Ovary (tissue), 9 donors: ENCODE data around the gene XXYLT1. TPM values are rescaled to one million over a fixed set of nuclear protein-coding genes. Genes with fewer than 3 reads are reported as not detected.

Experiments used
- DNase-seq, 5 donors: peaks; one replicate each; pipeline ENCODE4 v3.0.0-alpha.2; 2019 to 2020
- H3K27ac ChIP-seq, 2 donors: fragments of 200-600 bp; one replicate each; pipeline versions ENCODE4 v1.5.1 to v1.8.0; 2019 to 2022
- H3K27me3 ChIP-seq: fragments of 200-600 bp; one replicate; pipeline ENCODE4 v1.8.0; 2022
- H3K36me3 ChIP-seq: fragments of 200-600 bp; sonication (generic); one replicate; pipeline ENCODE4 v1.5.1; 2019
- H3K4me1 ChIP-seq: one replicate; pipeline ENCODE4 v1.8.1; 2013; ENCODE audit warnings: mild to moderate bottlenecking, moderate library complexity; ENCODE audit not compliant: insufficient read depth
- H3K4me3 ChIP-seq: fragments of 200-600 bp; sonication (generic); one replicate; pipeline ENCODE4 v1.5.1; 2017
- H3K9me3 ChIP-seq, 2 donors: fragments of 200-600 bp in 1 of 2; sonication (generic) in 1 of 2; one replicate each; pipeline versions ENCODE4 v1.5.1 to v1.8.1; 2013 to 2019; ENCODE audit warnings: mild to moderate bottlenecking in 1 of 2, moderate library complexity in 1 of 2
- EP300 ChIP-seq: sonication (generic); formaldehyde crosslinking; IDR thresholded peaks from one replicate; pipeline ENCODE4 v1.6.1; 2017; ENCODE audit warnings: antibody characterized with exemption
- POLR2A ChIP-seq: fragments of 450-650 bp; IDR thresholded peaks from one replicate; pipeline ENCODE4 v1.6.1; 2017; ENCODE audit warnings: antibody characterized with exemption, mild to moderate bottlenecking, moderate library complexity
- WGBS, 3 donors: extraction: QIAGEN DNeasy Blood & Tissue Kit in 1 of 3; methylation state at CpG; one replicate each; pipeline versions ENCODE4 v1.1.5 to v1.1.7; 2013 to 2017; 5-methylcytosine and 5-hydroxymethylcytosine counted together
- intact Hi-C, 4 donors: fragments of 100-400 bp; cut with DNase I; formaldehyde crosslinking; loops; one replicate each; pipeline versions ENCODE4 v1.11.0 to v1.15.1; 2022 to 2023
- polyA plus RNA-seq, 2 donors: library from polyadenylated mRNA; stranded (reverse); fragments of 200-250 nt in 1 of 2; fragments of 350-450 nt in 1 of 2; fragmentation: Illumina TruSeq in 1 of 2; extraction: RNeasy Lipid Tissue Mini Kit (QIAGEN cat#74804) in 1 of 2; gene quantifications; one replicate each; pipeline ENCODE4 v1.2.3, GENCODE V29; 2013 to 2014
- total RNA-seq, 7 donors: library from RNA; depleted of rRNA in 2 of 7; stranded (reverse); fragments of >200 nt in 2 of 7; fragmentation: NEBNext Ultra II Directional in 3 of 7; extraction: Animal tissue kit (Norgen Biotek cat#: 25700) in 3 of 7; gene quantifications; one replicate each; pipeline versions ENCODE4 v1.1.0 to v1.2.4, GENCODE V29; 2016 to 2023
- TF ChIP-seq, protein P1 (sequence below), 3 donors: fragments of 450-650 bp in 2 of 3; fragments of 200-600 bp in 1 of 3; IDR thresholded peaks; one replicate each; pipeline versions ENCODE4 v1.5.1 to v1.8.0; 2016 to 2022; ENCODE audit warnings: antibody characterized with exemption in 3 of 3, mild to moderate bottlenecking in 1 of 3
- donor health status: DM: no; HTN: no; CAD: no; lungs with moderate emphysema.
- donor health status: DM: no; HTN: no; CAD: no.
- donor health status: Bipolar disorder and iron deficiency.
- donor health status: DM: yes; HTN: yes; CAD: no.
- donor health status: DM: no; HTN: no; CAD: no.
- donor health status: DM: yes; HTN: yes; CAD: no.

The XXYLT1 gene
- total and polyA plus RNA-seq, 9 donors, result 5.6 to 13.6 (median 10.2) TPM

DNA sequence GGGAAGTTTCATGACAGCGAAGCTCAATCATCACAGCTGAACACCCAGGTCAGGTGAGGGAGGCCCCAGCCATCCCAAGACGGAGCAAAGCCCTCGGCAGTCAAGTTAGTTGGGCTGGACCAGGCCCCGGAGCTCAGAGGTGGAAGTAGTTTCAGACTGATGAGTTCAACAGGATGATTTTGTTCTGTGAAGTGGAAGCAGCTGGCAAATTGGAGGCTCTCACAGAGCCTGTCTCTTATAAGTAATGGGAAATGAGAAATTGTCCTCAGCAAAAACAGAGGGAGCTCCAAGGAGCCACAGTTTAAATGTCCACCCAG is 245.1 kb downstream of the XXYLT1 start:
- Histone ChIP-seq H3K4me1 (no peaks in the 10 kb centered on the region), H3K27ac (no peak overlapping the region), H3K9me3 (no peaks in the 10 kb centered on the region), H3K4me3 (no peak overlapping the region), H3K36me3 (no peaks in the 10 kb centered on the region), H3K27me3 (no peaks in the 10 kb centered on the region)
- DNase-seq, result no peak
- 83 to 90% (median 84%) methylated on average over 4 of the region's 4 CpGs for WGBS, 3 donors
- TF ChIP-seq, protein P1, sequence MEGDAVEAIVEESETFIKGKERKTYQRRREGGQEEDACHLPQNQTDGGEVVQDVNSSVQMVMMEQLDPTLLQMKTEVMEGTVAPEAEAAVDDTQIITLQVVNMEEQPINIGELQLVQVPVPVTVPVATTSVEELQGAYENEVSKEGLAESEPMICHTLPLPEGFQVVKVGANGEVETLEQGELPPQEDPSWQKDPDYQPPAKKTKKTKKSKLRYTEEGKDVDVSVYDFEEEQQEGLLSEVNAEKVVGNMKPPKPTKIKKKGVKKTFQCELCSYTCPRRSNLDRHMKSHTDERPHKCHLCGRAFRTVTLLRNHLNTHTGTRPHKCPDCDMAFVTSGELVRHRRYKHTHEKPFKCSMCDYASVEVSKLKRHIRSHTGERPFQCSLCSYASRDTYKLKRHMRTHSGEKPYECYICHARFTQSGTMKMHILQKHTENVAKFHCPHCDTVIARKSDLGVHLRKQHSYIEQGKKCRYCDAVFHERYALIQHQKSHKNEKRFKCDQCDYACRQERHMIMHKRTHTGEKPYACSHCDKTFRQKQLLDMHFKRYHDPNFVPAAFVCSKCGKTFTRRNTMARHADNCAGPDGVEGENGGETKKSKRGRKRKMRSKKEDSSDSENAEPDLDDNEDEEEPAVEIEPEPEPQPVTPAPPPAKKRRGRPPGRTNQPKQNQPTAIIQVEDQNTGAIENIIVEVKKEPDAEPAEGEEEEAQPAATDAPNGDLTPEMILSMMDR (IDR thresholded peaks at IDR 0.05), result no peak
- no peak for TF ChIP-seq POLR2A
- no peak for TF ChIP-seq EP300
- intact Hi-C loops, result no loop called here

DNA sequence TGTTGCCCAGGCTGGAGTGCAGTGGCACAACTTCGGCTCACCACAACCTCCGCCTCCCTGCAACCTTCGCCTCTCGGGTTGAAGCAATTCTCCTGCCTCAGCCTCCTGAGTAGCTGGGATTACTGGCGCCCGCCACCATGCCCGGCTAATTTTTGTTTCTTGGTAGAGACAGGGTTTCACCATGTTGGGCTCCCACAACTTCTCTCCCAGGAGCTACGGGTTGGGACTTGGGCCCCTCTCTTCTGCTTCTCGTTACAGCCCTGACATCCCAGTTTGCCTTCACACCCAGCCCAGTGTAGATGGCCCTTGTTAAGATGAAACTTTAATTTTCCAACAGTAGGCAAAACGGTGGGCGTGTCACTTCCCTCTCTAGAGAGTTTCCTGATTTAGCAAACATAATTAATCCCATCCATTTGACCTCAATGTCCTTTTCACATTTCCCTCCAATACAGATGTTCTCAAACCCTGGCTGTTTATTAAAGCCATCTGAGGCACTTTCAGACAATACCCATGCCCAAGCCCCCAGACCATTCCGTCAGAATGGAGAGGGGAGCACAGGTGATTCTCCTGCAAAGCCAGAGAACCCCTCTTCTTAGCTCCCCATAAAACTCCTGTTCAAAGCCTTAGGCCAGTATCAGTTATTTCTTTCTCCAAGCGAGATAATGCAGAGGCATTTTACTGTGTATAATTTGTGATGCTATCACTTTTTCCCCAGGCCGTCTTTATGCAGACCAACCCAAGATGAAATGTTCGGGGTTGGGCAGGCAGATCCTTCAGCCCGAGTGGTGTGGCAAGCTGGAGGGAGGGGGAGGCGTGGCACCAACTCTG is 245.7 kb downstream of the XXYLT1 start:
- WGBS, 3 donors, result 84 to 91% (median 85%) methylated on average over 17 of the region's 17 CpGs
- DNase-seq, result no peak

DNA sequence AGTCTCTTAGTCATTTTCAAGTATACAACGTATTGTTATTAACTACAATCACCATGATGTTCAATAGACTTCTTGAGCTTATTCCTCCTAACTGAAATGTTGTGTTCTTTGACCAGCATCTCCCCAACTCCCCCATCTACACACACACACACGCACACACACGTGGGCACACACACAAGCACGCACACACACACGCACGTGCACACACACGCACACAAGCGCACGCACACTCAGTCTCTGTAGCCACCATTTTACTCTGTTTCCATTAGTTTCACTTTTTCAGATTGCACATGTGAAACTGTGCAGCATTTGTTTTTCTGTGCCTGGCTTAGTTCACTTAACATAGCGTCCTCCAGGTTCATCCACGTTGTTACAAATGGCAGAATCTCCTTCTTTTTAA is 247.0 kb downstream of the XXYLT1 start:
- Histone ChIP-seq H3K36me3 (no peaks in the 10 kb centered on the region), H3K4me3 (no peak overlapping the region), H3K27ac (no peak overlapping the region), H3K4me1 (no peaks in the 10 kb centered on the region), H3K27me3 (no peaks in the 10 kb centered on the region), H3K9me3 (no peaks in the 10 kb centered on the region)
- intact Hi-C loops, result no loop called here
- no peak for DNase-seq
- 91 to 92% (median 92%) methylated on average over 11 of the region's 11 CpGs for WGBS, 3 donors
- TF ChIP-seq POLR2A (no peak), EP300 (no peak)

More for the DNA sequence above, 245.7 kb downstream of the XXYLT1 start:
- Histone ChIP-seq H3K9me3 (no peaks in the 10 kb centered on the region), H3K4me3 (no peak overlapping the region), H3K27ac (no peak overlapping the region), H3K36me3 (no peaks in the 10 kb centered on the region), H3K4me1 (no peaks in the 10 kb centered on the region), H3K27me3 (no peaks in the 10 kb centered on the region)
- TF ChIP-seq, protein P1 (IDR thresholded peaks at IDR 0.05), result no peak
- intact Hi-C loops, result no loop called here

DNA sequence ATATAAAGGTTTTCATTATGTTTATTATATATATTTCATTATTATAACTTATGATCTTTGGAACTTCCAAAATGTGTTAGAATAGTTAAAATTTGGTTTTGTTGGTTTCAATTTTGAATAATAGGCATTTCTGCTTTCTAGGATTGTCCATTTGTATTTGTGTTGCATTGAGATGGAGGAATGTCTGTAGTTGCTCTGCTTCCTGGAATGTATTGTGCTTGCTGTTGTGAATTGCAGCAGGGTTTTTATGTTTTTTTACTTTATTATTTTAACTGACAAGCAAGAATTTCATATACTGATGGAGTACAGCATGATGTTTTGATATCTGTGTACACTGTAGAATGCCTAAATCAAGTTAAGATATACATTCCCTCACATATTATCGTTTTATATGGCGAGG is 247.4 kb downstream of the XXYLT1 start:
- intact Hi-C loops, result no loop called here
- H3K36me3 ChIP-seq, result no peaks in the 10 kb centered on the region
- TF ChIP-seq, protein P1 (IDR thresholded peaks at IDR 0.05), result no peak
- no peak for TF ChIP-seq POLR2A
- no peak for TF ChIP-seq EP300

DNA sequence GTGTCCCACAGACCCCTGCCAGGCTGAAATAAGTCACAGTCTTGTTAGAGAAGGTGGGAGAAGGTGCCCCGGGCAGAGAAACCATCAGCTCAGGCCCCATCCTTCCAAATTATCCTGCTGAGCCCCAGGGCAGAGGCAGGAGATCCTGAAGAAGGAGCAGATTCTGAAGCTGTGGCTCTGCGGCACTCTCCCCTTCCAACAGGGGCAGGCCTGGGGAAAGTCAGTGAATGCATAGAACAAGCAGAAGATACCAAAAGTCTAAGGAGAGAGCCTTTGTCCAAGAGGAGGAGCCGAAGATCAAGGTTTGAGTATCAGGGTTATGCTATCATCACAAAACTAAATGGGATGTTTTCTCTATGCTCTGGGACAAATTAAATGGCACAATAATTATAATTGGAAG is 249.3 kb downstream of the XXYLT1 start:
- WGBS, 3 donors, result 77 to 82% (median 82%) methylated on average over 3 of the region's 3 CpGs
- intact Hi-C loops, result no loop called here
- no peak for DNase-seq
- Histone ChIP-seq H3K9me3 (no peaks in the 10 kb centered on the region), H3K27ac (no peak overlapping the region), H3K27me3 (no peaks in the 10 kb centered on the region), H3K4me1 (no peaks in the 10 kb centered on the region), H3K4me3 (no peak overlapping the region), H3K36me3 (no peaks in the 10 kb centered on the region)
- TF ChIP-seq EP300 (no peak), POLR2A (no peak)
- TF ChIP-seq, protein P1 (IDR thresholded peaks at IDR 0.05), result no peak

More for the DNA sequence above, 247.4 kb downstream of the XXYLT1 start:
- 34 to 39% (median 39%) methylated on average over 2 of the region's 2 CpGs for WGBS, 3 donors
- H3K27ac ChIP-seq, result no peak overlapping the region
- no peaks in the 10 kb centered on the region for H3K27me3 ChIP-seq
- DNase-seq, result no peak
- no peaks in the 10 kb centered on the region for H3K9me3 ChIP-seq
- H3K4me3 ChIP-seq, result no peak overlapping the region
- no peaks in the 10 kb centered on the region for H3K4me1 ChIP-seq
